ENCODE data around the gene CNTNAP2.

- TF ChIP-seq HDGF (IDR thresholded peaks at IDR 0.05; ENCODE audit: borderline replicate concordance) (no peak), FOXM1 (IDR thresholded peaks at IDR 0.05; ENCODE audit: borderline replicate concordance) (no peak)
Observed at GRCh38 chr7:147670759-147671158, 1554.2 kb downstream of the CNTNAP2 start.
